GM18951 (cell line): ENCODE data around the gene MBD4.

Source experiments
- POLR2A ChIP-seq: IDR thresholded peaks from 4 replicates; pipeline ENCODE4 v1.6.1; 2011; ENCODE audit warnings: mild to moderate bottlenecking; ENCODE audit not compliant: insufficient read length, insufficient read depth; ENCODE audit errors: extremely low read depth
- in situ Hi-C: fragments of 300-500 bp; cut with MboI; formaldehyde crosslinking; loops from one replicate; pipeline ENCODE4 v1.12.0; 2022; ENCODE audit warnings: low sequenced_read_pairs, mixed read lengths, inconsistent platforms; ENCODE audit not compliant: unreplicated experiment

Gene MBD4

GRCh38 chr3:129475863-129476262 is 36.1 kb upstream of the MBD4 start:
- TF ChIP-seq POLR2A: no peak
- in situ Hi-C loops: loop anchor here (25.0 kb wide), 2 partner anchors 361 to 461 kb away; no protein-coding TSS in a partner anchor

- no peak for TF ChIP-seq POLR2A
- in situ Hi-C loops: loop anchor here (25.0 kb wide), 2 partner anchors 362 to 462 kb away; no protein-coding TSS in a partner anchor
Observed at GRCh38 chr3:129474984-129475804, 35.4 kb upstream of the MBD4 start.

GRCh38 chr3:129473769-129474152 is 34.0 kb upstream of the MBD4 start:
- TF ChIP-seq POLR2A: no peak
- in situ Hi-C loops: no loop called here

DNA sequence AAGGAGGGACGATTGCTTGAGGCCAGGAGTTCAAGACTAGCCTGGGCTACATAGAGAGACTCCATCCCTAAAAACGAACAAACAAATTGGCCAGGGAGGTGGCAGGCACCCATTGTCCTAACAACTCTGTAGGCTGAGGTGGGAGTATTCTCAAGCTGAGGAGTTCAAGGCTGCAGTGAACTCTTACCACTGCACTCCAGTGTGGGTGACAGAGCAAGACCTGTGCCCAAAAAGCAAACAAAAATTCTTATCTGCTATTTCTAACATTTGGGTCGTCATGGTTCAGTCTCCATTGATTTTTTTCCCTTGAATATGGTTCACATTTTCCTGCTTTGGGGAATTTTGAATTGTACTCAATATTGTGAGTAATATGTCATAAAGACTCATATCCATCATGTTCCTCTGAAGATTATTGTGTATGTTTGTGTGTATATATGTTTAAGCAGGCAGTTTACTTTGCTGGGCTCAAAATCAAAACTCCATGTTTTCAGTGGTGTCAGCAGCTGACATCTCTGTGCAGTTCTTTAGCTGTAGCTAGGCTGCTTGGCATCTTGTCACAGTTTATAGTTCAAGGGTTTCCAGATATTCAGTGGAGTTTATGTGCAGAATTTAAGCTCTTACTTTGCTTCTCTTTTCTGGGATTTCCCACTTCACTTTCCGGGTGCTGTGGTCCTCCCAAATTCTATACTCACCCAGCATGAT is 33.5 kb upstream of the MBD4 start:
- in situ Hi-C loops: no loop called here
- TF ChIP-seq POLR2A: no peak

DNA sequence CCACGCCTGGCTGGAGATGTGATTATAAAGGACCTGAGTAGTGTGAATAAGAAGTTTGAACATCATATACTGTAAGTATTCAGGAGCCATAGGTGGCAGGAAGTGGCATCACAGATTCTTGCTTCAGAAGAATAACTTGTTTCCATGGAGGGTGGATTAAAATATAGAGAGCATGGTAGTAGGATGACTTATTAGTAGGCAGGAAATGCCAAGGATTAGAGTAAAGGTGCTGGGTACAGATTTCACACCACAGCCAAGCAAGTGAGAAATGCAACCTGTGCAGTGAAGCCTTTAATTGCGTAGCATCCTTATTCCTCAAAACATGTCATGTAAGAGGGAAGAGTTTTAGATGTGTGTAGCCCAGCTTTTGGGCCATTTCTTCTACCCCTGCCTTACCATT is 31.1 kb upstream of the MBD4 start:
- in situ Hi-C loops: no loop called here
- TF ChIP-seq POLR2A: no peak

GRCh38 chr3:129469026-129469425 is 29.3 kb upstream of the MBD4 start:
- TF ChIP-seq POLR2A: no peak
- in situ Hi-C loops: no loop called here

GRCh38 chr3:129467932-129468331 is 28.2 kb upstream of the MBD4 start:
- in situ Hi-C loops: no loop called here
- no peak for TF ChIP-seq POLR2A

- no peak for TF ChIP-seq POLR2A
- in situ Hi-C loops: no loop called here
Observed at GRCh38 chr3:129463716-129464115, 24.0 kb upstream of the MBD4 start.

GRCh38 chr3:129463094-129463493 is 23.3 kb upstream of the MBD4 start:
- no peak for TF ChIP-seq POLR2A
- in situ Hi-C loops: no loop called here

DNA sequence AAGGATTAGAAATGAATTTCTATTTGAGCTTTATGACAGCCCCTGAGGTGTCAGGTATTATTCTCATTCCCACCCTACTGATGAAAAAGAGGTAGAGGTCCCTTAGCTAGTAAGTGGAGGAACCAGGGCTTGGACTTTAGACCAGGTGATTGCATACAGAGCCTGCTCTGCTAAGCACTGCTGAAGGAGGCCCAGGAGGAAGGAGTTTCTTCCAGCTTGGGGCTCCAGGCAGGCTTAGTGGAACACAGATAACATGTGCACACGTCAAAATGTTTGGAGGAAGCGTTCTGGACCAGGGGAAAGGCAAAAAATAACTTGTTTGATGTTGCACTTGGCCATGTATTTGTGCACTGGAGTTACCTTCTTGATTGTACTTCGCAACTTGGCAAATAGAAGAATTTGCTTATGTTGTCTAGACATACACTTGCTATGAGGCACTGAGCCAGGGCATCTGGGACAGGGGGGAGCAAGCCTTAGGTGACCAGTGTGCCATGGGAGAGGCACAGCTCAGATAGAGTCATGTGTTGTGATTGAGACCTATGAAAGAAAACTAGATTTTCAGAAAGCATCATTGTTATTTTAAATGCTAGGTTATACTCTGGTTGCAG is 22.7 kb upstream of the MBD4 start:
- TF ChIP-seq POLR2A: no peak
- in situ Hi-C loops: no loop called here

GRCh38 chr3:129461461-129462146 is 21.9 kb upstream of the MBD4 start:
- in situ Hi-C loops: no loop called here

GRCh38 chr3:129461022-129461421 is 21.3 kb upstream of the MBD4 start:
- TF ChIP-seq POLR2A: no peak

More at GRCh38 chr3:129461461-129462146, 21.9 kb upstream of the MBD4 start:
- TF ChIP-seq POLR2A: no peak

DNA sequence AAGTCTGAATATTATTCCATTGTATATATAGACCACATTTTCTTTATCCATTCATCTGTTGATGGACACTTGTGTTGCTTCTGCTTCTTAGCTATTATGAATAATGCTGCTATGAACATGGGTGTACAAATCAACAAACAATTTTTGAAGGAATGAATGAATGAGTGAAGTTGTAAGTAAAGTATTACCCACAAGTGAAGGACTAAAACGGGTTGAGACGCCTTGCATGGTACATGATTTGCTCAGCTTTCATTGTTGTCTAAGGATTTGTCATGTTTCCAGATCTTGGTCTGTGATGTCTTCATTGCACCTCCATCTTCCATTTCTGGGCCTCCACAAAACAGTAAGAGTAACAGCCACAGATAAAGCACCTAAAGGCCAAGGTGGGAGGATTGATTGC is 20.8 kb upstream of the MBD4 start:
- in situ Hi-C loops: no loop called here
- no peak for TF ChIP-seq POLR2A

More at GRCh38 chr3:129461022-129461421, 21.3 kb upstream of the MBD4 start:
- in situ Hi-C loops: no loop called here
